ENCODE data around the gene TXNL1.
"Not testable (repeated sequence)": the region's sequence is repeated elsewhere in the genome, so short reads cannot be mapped to it uniquely, and the experiment has no call there.

Gene TXNL1

DNA sequence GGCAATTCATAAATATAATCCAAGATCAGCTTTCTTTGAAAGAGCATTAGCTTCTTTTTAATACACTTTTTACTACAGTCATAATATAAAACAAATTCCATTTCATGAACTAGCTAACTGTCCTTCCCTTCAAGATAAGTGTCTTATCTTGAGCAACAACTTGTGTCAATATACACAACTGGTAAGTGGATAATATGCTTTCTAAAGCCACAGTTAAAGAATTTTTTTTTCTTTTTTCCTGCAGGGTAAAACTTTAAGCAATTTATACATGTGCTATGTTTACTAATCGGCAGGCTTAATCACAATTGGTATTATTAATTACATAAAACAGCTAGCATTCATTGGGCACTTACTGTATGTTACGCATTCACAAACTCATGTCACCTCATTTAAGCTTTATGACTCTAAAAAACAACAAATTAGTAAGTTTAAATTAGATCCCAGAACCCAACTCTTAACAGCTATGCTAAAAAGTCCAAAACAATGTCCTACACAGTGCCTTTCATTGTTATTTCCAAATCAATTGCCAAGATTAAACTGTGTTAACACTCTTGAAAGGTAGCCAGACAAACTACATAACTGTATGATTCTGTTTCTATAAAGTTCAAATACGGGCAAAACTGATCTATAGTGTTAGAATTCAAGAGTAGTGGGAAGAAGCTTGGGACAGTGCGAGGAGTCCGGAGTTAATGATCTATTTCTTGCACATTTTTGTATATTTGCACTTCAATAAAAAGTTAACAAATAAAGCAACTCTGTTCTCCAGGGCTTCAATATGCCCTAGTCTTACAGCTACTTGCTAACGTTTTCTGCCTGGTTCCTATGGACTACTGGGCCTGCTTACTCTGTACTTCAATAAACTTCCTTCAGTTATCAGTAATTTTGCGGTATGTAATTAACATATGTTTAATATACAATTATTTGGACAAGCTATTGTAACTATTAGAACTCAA, 6.0 kb downstream of the TXNL1 start:
- H3K9ac ChIP-seq (ENCODE audit: low read depth, low read length) = no peak overlapping the region

GRCh38 chr18:56627991-56628390, 10.4 kb downstream of the TXNL1 start:
- no peaks in the 10 kb centered on the region for H3K4me1 ChIP-seq (ENCODE audit: insufficient read depth, low read length)
- H3K9me3 ChIP-seq (ENCODE audit: control insufficient read depth, insufficient read depth, low read length) = no peaks in the 10 kb centered on the region
- no peaks in the 10 kb centered on the region for H3K36me3 ChIP-seq (ENCODE audit: insufficient read depth, low read length)
- no peak overlapping the region for H3K9ac ChIP-seq (ENCODE audit: low read depth, low read length)

More for the DNA sequence above, 6.0 kb downstream of the TXNL1 start:
- Histone ChIP-seq H3K9me3 (ENCODE audit: control insufficient read depth, insufficient read depth, low read length) (no peaks in the 10 kb centered on the region), H3K36me3 (ENCODE audit: insufficient read depth, low read length) (no peaks in the 10 kb centered on the region), H3K4me1 (ENCODE audit: insufficient read depth, low read length) (no peaks in the 10 kb centered on the region)

DNA sequence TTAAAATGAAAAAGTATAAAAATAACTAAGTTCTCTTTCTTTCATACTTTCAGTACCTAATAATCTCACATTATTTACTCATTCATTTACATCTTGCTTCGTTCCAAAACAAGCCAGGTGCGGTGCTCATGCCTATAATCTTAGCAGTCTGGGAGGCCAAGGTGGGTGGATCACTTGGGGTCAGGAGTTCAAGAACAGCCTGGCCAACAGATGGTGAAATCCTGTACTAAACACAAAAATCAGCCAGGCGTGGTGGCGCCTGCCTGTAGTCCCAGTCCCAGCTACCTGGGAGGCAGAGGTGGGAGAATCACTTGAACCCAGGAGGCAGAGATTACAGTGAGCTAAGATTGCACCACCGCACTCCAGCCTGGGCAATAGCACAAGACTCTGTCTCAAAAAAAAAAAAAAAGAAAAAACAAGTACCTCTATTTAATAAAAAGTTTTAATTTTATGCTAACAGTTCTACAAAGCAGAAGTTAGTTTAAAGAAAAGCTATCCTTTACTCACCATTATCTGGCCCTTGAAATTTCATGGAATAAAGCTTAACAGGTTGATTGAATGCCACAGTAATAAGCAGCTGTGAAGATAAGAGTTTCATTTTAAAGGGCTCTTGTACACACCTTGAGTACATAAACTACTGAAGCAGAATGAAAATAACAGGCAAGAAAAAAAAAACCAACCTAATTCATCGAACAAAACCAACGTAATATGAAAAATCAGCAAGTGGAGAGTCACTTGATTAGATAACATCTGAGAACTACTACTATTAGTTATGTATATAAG, 22.5 kb downstream of the TXNL1 start:
- Histone ChIP-seq H3K9me3 (ENCODE audit: control insufficient read depth, insufficient read depth, low read length) (no peaks in the 10 kb centered on the region), H3K36me3 (ENCODE audit: insufficient read depth, low read length) (peaks cover 10% of the 10 kb centered on the region)

DNA sequence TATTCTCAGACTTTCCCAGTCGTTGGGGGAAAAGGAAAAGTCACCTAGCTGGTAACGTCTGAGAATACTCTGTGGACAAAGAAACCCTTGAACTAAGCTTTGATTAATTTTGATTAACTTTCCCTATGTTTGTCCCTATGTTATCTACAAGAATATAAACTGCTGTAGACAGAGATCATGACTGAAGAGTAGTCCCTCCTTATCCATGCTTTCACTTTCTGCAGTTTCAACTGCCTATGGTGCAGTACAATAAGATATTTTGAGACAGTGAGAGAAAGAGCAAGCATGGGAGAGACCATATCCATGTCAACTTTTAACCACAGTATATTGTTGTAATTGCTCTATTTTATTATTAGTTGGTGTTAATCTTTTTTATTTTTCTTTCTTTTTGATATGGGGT, 31.8 kb downstream of the TXNL1 start:
- H3K4me1 ChIP-seq (ENCODE audit: insufficient read depth, low read length) = no peaks in the 10 kb centered on the region
- no peak overlapping the region for H3K9ac ChIP-seq (ENCODE audit: low read depth, low read length)
- H3K36me3 ChIP-seq (ENCODE audit: insufficient read depth, low read length) = peaks cover 4% of the 10 kb centered on the region
- H3K9me3 ChIP-seq (ENCODE audit: control insufficient read depth, insufficient read depth, low read length) = no peaks in the 10 kb centered on the region

More for the DNA sequence above, 22.5 kb downstream of the TXNL1 start:
- Histone ChIP-seq H3K4me1 (ENCODE audit: insufficient read depth, low read length) (no peaks in the 10 kb centered on the region), H3K9ac (ENCODE audit: low read depth, low read length) (no peak overlapping the region)

- Histone ChIP-seq H3K36me3 (ENCODE audit: insufficient read depth, low read length) (no peaks in the 10 kb centered on the region), H3K9me3 (ENCODE audit: control insufficient read depth, insufficient read depth, low read length) (no peaks in the 10 kb centered on the region), H3K4me1 (ENCODE audit: insufficient read depth, low read length) (peaks cover 5% of the 10 kb centered on the region; the same call in 1 of the 2 replicates), H3K9ac (ENCODE audit: low read depth, low read length) (no peak overlapping the region)
Observed at GRCh38 chr18:56598422-56598821, 40.0 kb downstream of the TXNL1 start.

DNA sequence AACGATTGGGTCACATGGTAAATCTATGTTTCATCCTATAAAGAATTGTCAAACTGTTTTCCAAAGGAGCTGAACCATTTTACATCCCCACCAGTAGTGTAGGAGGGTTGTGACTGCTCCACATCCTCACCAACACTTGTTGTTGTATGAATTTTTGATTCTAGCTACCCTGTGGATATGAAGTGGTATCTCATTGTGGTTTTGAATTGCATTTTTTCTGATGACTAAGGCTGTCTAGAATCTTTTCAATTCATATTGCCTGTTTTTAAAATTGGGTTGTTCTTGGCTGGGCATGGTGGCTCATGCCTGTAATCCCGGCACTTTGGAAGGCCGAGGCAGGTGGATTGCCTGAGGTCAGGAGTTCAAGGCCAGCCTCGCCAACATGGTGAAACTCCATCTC, 44.5 kb downstream of the TXNL1 start:
- peaks cover 5% of the 10 kb centered on the region; the same call in 1 of the 2 replicates for H3K4me1 ChIP-seq (ENCODE audit: insufficient read depth, low read length)
- no peak overlapping the region for H3K9ac ChIP-seq (ENCODE audit: low read depth, low read length)
- no peaks in the 10 kb centered on the region for H3K9me3 ChIP-seq (ENCODE audit: control insufficient read depth, insufficient read depth, low read length)

DNA sequence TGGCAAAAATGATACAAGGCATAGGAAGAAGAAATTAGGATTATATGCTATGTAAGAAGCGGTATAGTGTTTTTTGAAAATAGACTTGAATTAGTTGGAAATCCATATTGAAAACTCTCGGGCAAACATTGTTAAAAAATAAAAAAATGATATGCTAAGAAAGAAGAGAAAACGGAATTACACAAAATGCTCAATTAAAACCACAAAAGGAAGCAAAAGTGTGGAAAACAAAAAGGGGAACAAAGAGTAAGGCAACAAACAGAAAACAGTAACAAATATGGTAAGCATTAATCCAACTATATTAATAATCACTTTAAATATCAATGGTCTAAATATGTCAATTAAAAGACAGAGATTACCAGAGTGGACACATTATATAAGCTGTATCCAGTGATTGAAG, 58.4 kb downstream of the TXNL1 start:
- H3K36me3 ChIP-seq (ENCODE audit: insufficient read depth, low read length) = no peaks in the 10 kb centered on the region
- H3K9ac ChIP-seq (ENCODE audit: low read depth, low read length) = no peak overlapping the region
- H3K9me3 ChIP-seq (ENCODE audit: control insufficient read depth, insufficient read depth, low read length) = no peaks in the 10 kb centered on the region
- H3K4me1 ChIP-seq (ENCODE audit: insufficient read depth, low read length) = peaks cover 6% of the 10 kb centered on the region; the same call in 1 of the 2 replicates

More for the DNA sequence above, 44.5 kb downstream of the TXNL1 start:
- no peaks in the 10 kb centered on the region for H3K36me3 ChIP-seq (ENCODE audit: insufficient read depth, low read length)

DNA sequence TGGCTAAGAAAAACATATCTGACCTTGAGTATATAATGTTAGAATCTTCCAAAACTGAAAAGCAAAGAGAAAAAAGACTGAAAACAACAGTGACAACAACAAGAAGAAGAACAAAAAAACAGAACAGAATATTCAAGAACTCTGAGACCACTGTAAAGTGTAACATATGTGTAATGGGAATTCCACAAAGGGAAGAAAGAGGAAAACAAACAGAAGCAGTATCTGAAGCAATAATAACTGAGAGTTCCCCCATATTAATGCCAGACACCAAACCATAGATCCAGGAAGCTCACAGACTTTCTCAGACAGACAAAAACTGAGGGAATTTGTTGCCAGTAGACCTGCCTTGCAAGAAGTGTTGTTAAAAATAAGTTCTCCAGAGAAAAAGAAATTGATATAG, 58.9 kb downstream of the TXNL1 start:
- Histone ChIP-seq H3K36me3 (ENCODE audit: insufficient read depth, low read length) (no peaks in the 10 kb centered on the region), H3K4me1 (ENCODE audit: insufficient read depth, low read length) (peaks cover 6% of the 10 kb centered on the region; the same call in 1 of the 2 replicates), H3K9me3 (ENCODE audit: control insufficient read depth, insufficient read depth, low read length) (no peaks in the 10 kb centered on the region), H3K9ac (ENCODE audit: low read depth, low read length) (no peak overlapping the region)

DNA sequence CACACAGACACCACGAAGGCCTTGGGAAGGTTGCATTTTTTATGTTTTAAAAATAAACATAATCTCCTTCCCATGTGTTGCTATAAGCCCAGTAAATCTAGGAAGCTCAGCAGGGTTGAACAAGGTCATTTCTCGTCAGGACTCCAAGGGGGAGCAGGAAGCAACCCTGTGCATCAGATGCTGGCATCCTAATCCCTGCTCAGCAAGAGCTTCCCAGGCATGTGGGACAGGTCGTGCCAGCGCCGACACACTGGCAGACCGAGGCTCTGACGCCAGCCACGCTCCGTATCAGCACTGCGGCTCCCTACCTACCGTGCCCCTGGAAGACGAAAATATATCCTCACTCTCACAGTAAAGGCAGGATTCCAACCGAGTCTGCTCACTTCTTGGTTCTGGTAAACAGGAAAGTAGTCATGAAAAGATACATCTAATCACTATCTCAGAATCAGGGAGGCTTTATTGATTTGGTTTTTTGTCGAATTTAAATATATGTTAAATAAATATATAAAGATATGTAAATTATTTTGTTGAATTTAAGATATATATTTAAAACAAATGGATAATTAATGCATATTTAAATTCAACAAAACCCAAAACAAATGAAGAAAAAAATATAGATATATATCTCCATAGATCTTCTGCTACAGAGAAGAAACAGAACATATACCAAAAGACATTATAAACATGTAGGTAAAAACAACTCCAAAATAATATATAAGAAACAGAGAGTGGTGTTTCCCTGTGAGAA, 61.4 kb downstream of the TXNL1 start:
- H3K36me3 ChIP-seq (ENCODE audit: insufficient read depth, low read length) = no peaks in the 10 kb centered on the region
- H3K9ac ChIP-seq (ENCODE audit: low read depth, low read length) = no peak overlapping the region

DNA sequence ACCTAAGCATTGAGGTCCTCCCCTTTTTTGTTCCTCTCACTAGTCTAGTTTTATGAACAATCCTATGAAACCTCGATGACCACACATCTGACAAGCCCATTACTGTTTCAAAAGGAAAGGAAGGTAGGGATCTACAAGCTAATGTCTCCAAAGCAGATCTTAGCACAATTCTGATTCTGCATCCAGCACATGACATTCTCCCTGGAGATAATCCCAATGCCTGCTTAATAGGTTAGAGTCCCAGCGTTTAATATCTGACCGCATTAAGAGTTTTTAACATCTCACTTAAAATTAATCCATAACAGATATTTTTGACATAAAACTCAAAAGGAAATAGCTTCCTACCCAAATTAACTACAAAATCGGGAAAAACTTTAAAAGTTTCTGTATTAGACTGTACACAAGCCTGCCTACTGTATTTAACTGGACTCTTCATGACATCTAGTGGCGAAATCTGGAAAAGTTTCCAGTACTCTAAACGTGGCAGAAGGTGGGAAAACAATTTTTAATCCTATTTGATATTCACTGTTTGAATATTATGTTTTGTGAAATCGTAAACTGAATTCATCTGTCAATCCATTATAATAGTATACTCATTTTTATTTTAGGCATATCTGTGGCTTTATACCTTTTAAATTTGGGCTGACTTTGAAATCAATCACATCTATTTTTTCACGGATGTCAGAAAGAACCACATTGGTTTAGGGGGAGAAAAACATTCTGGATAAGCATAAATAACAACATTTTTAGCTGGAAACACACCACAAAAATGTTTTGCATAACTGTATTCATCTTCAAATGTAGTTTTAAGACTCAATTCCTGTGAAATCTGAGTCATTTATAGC, 62.4 kb downstream of the TXNL1 start:
- no peak overlapping the region for H3K9ac ChIP-seq (ENCODE audit: low read depth, low read length)

More for the DNA sequence above, 61.4 kb downstream of the TXNL1 start:
- peaks cover 6% of the 10 kb centered on the region; the same call in 1 of the 2 replicates for H3K4me1 ChIP-seq (ENCODE audit: insufficient read depth, low read length)
- no peaks in the 10 kb centered on the region for H3K9me3 ChIP-seq (ENCODE audit: control insufficient read depth, insufficient read depth, low read length)

DNA sequence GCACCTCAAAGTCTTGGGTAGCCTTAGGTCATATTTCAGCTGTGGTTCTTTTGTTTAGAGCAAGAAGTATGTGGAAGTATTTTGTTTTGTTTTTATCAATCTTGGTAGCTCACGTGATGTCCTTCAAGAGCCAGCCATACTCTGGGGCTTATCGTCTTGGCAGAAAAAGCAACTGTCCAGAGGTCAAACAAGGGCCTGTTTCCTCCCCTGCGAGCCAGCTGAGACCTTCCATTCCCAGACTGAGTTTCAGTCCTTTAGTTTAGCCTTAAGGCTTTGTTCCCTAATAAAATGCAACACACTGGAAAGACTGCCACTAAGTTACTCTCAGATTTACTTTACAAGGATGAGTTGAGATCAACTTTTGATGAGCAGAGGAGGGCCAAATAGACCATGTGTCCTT, 63.5 kb downstream of the TXNL1 start:
- no peak overlapping the region for H3K9ac ChIP-seq (ENCODE audit: low read depth, low read length)
- no peaks in the 10 kb centered on the region for H3K9me3 ChIP-seq (ENCODE audit: control insufficient read depth, insufficient read depth, low read length)
- peaks cover 6% of the 10 kb centered on the region; the same call in 1 of the 2 replicates for H3K4me1 ChIP-seq (ENCODE audit: insufficient read depth, low read length)
- H3K36me3 ChIP-seq (ENCODE audit: insufficient read depth, low read length) = no peaks in the 10 kb centered on the region

More for the DNA sequence above, 62.4 kb downstream of the TXNL1 start:
- no peaks in the 10 kb centered on the region for H3K9me3 ChIP-seq (ENCODE audit: control insufficient read depth, insufficient read depth, low read length)
- peaks cover 6% of the 10 kb centered on the region; the same call in 1 of the 2 replicates for H3K4me1 ChIP-seq (ENCODE audit: insufficient read depth, low read length)
- no peaks in the 10 kb centered on the region for H3K36me3 ChIP-seq (ENCODE audit: insufficient read depth, low read length)

DNA sequence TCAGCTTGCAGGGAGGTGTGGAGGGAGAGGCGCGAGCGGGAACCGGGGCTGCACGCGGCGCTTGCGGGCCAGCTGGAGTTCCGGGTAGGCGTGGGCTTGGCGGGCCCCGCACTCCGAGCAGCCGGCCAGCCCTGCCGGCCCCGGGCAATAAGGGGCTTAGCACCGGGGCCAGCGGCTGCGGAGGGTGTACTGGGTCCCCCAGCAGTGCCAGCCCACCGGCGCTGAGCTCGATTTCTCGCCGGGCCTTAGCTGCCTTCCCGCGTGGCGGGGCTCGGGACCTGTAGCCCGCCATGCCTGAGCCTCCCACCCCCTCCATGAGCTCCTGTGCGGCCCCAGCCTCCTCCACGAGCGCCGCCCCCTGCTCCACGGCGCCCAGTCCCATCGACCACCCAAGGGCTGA, 66.1 kb downstream of the TXNL1 start:
- not testable (repeated sequence) for H3K36me3 ChIP-seq (ENCODE audit: insufficient read depth, low read length); H3K9me3 ChIP-seq (ENCODE audit: control insufficient read depth, insufficient read depth, low read length); H3K9ac ChIP-seq (ENCODE audit: low read depth, low read length); H3K4me1 ChIP-seq (ENCODE audit: insufficient read depth, low read length)

DNA sequence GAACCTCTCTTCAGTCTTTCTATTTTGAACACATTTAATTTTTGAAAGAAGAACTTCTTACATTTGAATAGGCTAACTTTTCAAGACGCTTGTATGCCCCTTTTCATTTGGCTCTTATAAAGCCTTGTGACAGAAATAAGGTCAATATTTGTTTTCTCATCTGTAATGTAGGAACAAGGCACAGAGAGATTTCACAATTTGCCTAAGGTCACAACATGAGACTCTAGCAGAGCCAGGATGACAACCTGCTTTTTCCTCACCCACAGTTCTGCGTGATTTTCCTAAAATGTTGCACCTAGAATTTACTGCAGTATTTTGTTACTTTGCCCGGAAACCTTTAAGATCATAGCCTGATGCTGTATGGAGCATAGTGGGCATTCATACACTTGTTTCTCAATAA, 67.4 kb downstream of the TXNL1 start:
- H3K9ac ChIP-seq (ENCODE audit: low read depth, low read length) = no peak overlapping the region
- no peaks in the 10 kb centered on the region for H3K36me3 ChIP-seq (ENCODE audit: insufficient read depth, low read length)
- no peaks in the 10 kb centered on the region for H3K4me1 ChIP-seq (ENCODE audit: insufficient read depth, low read length)
- no peaks in the 10 kb centered on the region for H3K9me3 ChIP-seq (ENCODE audit: control insufficient read depth, insufficient read depth, low read length)

Data from ES-I3 (cell line).